GM18505 (cell line): ENCODE measurements around the gene TPST2.

Experiments
- ATAC-seq: cut with Tn5 transposase; IDR thresholded peaks from one replicate; pipeline ENCODE4 v1.9.1; 2021; ENCODE audit not compliant: unreplicated experiment
- POLR2A ChIP-seq: IDR thresholded peaks from 4 replicates; pipeline ENCODE4 v1.6.1; 2011; ENCODE audit warnings: borderline replicate concordance; ENCODE audit not compliant: insufficient read depth, insufficient read length; ENCODE audit errors: extremely low read depth

Gene TPST2

GRCh38 chr22:26477341-26477731, 112.6 kb downstream of the TPST2 start:
- no peak for ATAC-seq
- no peak for TF ChIP-seq POLR2A

- no peak for ATAC-seq
- TF ChIP-seq POLR2A: no peak
Measured at GRCh38 chr22:26476705-26477340, 113.1 kb downstream of the TPST2 start.

DNA sequence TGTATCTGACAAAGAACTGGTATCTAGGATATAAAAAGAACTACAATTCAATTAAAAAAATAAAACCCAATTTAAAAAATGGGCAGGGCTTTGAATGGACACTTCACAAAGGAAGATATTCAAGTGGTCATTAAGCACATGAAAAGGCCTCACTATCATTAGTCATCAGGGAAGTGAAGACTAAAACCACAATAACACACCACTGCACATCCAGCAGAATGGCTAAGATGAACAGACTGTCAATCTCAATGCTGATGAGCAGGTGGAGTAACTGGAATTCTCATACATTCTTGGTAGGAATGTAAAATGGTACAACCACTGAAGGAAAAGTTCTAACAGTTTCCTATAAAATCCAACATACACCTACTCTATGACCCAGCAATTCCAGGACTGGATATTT, 115.2 kb downstream of the TPST2 start:
- no peak for ATAC-seq
- no peak for TF ChIP-seq POLR2A
